Measurements from ENCODE around the gene MIER3. TPM values are rescaled to one million over a fixed set of nuclear protein-coding genes. Genes with fewer than 3 reads are reported as not detected.

Gene MIER3
- polyA plus RNA-seq, 1 donor from 2014 or later, result 51.8 TPM

GRCh38 chr5:56947052-56947451 is 4.9 kb downstream of the MIER3 start:
- Histone ChIP-seq H3K9me2 (ENCODE audit: insufficient read depth, low read length) (no peaks in the 10 kb centered on the region), H3K27ac (ENCODE audit: low read length) (no peak overlapping the region), H3K79me2 (replicated peaks; ENCODE audit: insufficient read depth, low read length) (peaks cover 23% of the 10 kb centered on the region), H3K9ac (ENCODE audit: low read length) (no peak overlapping the region), H3K9me3 (ENCODE audit: low read length) (no peaks in the 10 kb centered on the region), H3K27me3 (ENCODE audit: insufficient read depth, low read depth, low read length) (no peaks in the 10 kb centered on the region), H3K36me3 (ENCODE audit: insufficient read depth, low read length) (no peaks in the 10 kb centered on the region), H2AFZ (ENCODE audit: low read depth, low read length) (no peak overlapping the region), H4K20me1 (ENCODE audit: insufficient read depth) (no peaks in the 10 kb centered on the region), H3F3A (ENCODE audit: insufficient read depth, low read length, poor library complexity, severe bottlenecking) (no peaks in the 10 kb centered on the region), H3K4me2 (ENCODE audit: low read length) (no peak overlapping the region), H3K4me3 (ENCODE audit: low read length) (no peak overlapping the region)
- TF ChIP-seq RAD21 (conservative IDR thresholded peaks at IDR 0.05) (no peak), MXI1 (conservative IDR thresholded peaks at IDR 0.05; ENCODE audit: poor library complexity, severe bottlenecking) (no peak), EP300 (conservative IDR thresholded peaks at IDR 0.05; ENCODE audit: poor library complexity, severe bottlenecking) (no peak), CTCF (IDR thresholded peaks at IDR 0.05; ENCODE audit: poor library complexity, severe bottlenecking) (no peak)

- Histone ChIP-seq H3K4me2 (ENCODE audit: low read length) (no peak overlapping the region), H3F3A (ENCODE audit: insufficient read depth, low read length, poor library complexity, severe bottlenecking) (no peaks in the 10 kb centered on the region), H3K79me2 (replicated peaks; ENCODE audit: insufficient read depth, low read length) (no peaks in the 10 kb centered on the region), H4K20me1 (ENCODE audit: insufficient read depth) (no peaks in the 10 kb centered on the region), H3K4me3 (ENCODE audit: low read length) (no peak overlapping the region), H3K27ac (ENCODE audit: low read length) (no peak overlapping the region), H3K36me3 (ENCODE audit: insufficient read depth, low read length) (peaks cover 7% of the 10 kb centered on the region), H3K9ac (ENCODE audit: low read length) (no peak overlapping the region), H2AFZ (ENCODE audit: low read depth, low read length) (no peak overlapping the region), H3K9me3 (ENCODE audit: low read length) (no peaks in the 10 kb centered on the region), H3K9me2 (ENCODE audit: insufficient read depth, low read length) (no peaks in the 10 kb centered on the region), H3K27me3 (ENCODE audit: insufficient read depth, low read depth, low read length) (no peaks in the 10 kb centered on the region)
- TF ChIP-seq EZH2 (IDR thresholded peaks at IDR 0.05; ENCODE audit: borderline replicate concordance, insufficient read depth, low read length, poor library complexity, severe bottlenecking) (no peak), RAD21 (conservative IDR thresholded peaks at IDR 0.05) (no peak), SMC3 (conservative IDR thresholded peaks at IDR 0.05; ENCODE audit: poor library complexity) (no peak), CTCF (IDR thresholded peaks at IDR 0.05; ENCODE audit: poor library complexity, severe bottlenecking) (no peak), MXI1 (conservative IDR thresholded peaks at IDR 0.05; ENCODE audit: poor library complexity, severe bottlenecking) (no peak), REST (IDR thresholded peaks at IDR 0.05; ENCODE audit: borderline replicate concordance) (no peak), EP300 (conservative IDR thresholded peaks at IDR 0.05; ENCODE audit: poor library complexity, severe bottlenecking) (no peak), POLR2AphosphoS5 (IDR thresholded peaks at IDR 0.05) (no peak), TAF1 (IDR thresholded peaks at IDR 0.05; ENCODE audit: low read depth) (no peak)
Observed at GRCh38 chr5:56941981-56942380, 9.9 kb downstream of the MIER3 start.
